Endodermal cell (in vitro differentiated cells): ENCODE measurements around the gene NLE1. TPM values are rescaled to one million over a fixed set of nuclear protein-coding genes. Genes with fewer than 3 reads are reported as not detected.

Experiments
- DNase-seq: peaks from one replicate; pipeline ENCODE4 v3.0.0-alpha.2; 2017
- H3K27ac ChIP-seq: 2 replicates; pipeline ENCODE4 v1.5.1; 2013; ENCODE audit warnings: mild to moderate bottlenecking, low read depth, low read length, moderate library complexity
- H3K27me3 ChIP-seq: 2 replicates; pipeline ENCODE4 v1.6.1; 2013; ENCODE audit warnings: mild to moderate bottlenecking, low read length, moderate library complexity; ENCODE audit not compliant: insufficient read depth, control insufficient read depth, poor library complexity, severe bottlenecking
- H3K36me3 ChIP-seq: 2 replicates; pipeline ENCODE4 v1.7.0; 2013; ENCODE audit warnings: mild to moderate bottlenecking, low read length, moderate library complexity; ENCODE audit not compliant: control insufficient read depth, insufficient read depth
- H3K4me1 ChIP-seq: one replicate; pipeline ENCODE4 v1.7.0; 2013; ENCODE audit warnings: low read length; ENCODE audit not compliant: control insufficient read depth, insufficient read depth
- H3K4me3 ChIP-seq: 2 replicates; pipeline ENCODE4 v1.5.1; 2013; ENCODE audit warnings: mild to moderate bottlenecking, low read length, moderate library complexity
- H3K9ac ChIP-seq: 2 replicates; pipeline ENCODE4 v1.6.1; 2013; ENCODE audit warnings: mild to moderate bottlenecking, low read length, moderate library complexity; ENCODE audit not compliant: poor library complexity, severe bottlenecking; ENCODE audit errors: extremely low read depth
- H3K9me3 ChIP-seq: 2 replicates; pipeline ENCODE4 v1.6.1; 2013; ENCODE audit warnings: mild to moderate bottlenecking, low read length, moderate library complexity; ENCODE audit not compliant: control insufficient read depth
- H3K27ac Mint-ChIP-seq: 2 replicates; pipeline ENCODE4 v1.8.0; 2020; ENCODE audit warnings: mixed read lengths
- H3K27me3 Mint-ChIP-seq: 2 replicates; pipeline ENCODE4 v1.8.0; 2021; ENCODE audit warnings: mild to moderate bottlenecking, mixed read lengths; ENCODE audit not compliant: insufficient read depth
- H3K36me3 Mint-ChIP-seq: 2 replicates; pipeline ENCODE4 v1.8.0; 2020; ENCODE audit warnings: low read depth, mixed read lengths
- H3K4me1 Mint-ChIP-seq: 2 replicates; pipeline ENCODE4 v1.8.0; 2020; ENCODE audit warnings: mixed read lengths
- H3K4me3 Mint-ChIP-seq: 2 replicates; pipeline ENCODE4 v1.8.0; 2020; ENCODE audit warnings: mild to moderate bottlenecking, moderate library complexity, mixed read lengths
- H3K9me3 Mint-ChIP-seq: 2 replicates; pipeline ENCODE4 v1.8.0; 2020; ENCODE audit warnings: mild to moderate bottlenecking, mixed read lengths
- WGBS, 2 experiments: methylation state at CpG; one replicate each; pipeline versions ENCODE4 v1.1.5 to v1.1.7; 2013; ENCODE audit warnings: missing lambda C conversion rate in 2 of 2, mixed read lengths in 1 of 2; ENCODE audit not compliant: insufficient coverage in 1 of 2, insufficient read length in 1 of 2; 5-methylcytosine and 5-hydroxymethylcytosine counted together
- total RNA-seq, 2 donors: library from RNA; stranded (reverse); fragmentation: NEBNext Ultra II Directional in 1 of 2; extraction: Animal tissue kit (Norgen Biotek cat#: 25700) in 1 of 2; gene quantifications; 2 replicates in 1 of 2; 3 replicates in 1 of 2; pipeline ENCODE4 v1.2.1, GENCODE V29; 2021
- TF ChIP-seq, protein P1 (sequence below): fragments of 200-600 bp; sonication (generic); conservative IDR thresholded peaks from 2 replicates; pipeline ENCODE4 v1.5.0; 2021; ENCODE audit warnings: antibody characterized with exemption, mild to moderate bottlenecking

NLE1 gene
- total RNA-seq, 2 donors from 2014 or later: 20.7 to 26.9 TPM

DNA sequence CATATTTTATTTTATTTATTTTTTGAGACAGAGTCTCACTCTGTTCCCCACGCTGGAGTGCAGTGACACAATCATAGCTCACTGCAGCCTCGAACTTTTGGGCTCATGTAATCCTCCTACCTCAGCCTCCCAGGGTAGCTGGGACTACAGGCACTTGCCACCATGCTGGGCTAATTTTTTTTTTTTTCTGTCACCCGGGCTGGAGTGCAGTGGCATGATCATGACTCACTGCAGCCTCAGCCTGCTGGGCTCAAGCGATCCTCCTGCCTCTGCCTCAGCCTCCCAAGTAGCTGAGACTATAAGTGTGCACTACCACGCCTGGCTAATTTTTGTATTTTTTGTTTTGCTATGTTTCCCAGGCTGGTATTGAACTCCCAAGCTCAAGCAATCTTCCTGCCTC, 22.6 kb upstream of the NLE1 start:
- TF ChIP-seq, protein P1, sequence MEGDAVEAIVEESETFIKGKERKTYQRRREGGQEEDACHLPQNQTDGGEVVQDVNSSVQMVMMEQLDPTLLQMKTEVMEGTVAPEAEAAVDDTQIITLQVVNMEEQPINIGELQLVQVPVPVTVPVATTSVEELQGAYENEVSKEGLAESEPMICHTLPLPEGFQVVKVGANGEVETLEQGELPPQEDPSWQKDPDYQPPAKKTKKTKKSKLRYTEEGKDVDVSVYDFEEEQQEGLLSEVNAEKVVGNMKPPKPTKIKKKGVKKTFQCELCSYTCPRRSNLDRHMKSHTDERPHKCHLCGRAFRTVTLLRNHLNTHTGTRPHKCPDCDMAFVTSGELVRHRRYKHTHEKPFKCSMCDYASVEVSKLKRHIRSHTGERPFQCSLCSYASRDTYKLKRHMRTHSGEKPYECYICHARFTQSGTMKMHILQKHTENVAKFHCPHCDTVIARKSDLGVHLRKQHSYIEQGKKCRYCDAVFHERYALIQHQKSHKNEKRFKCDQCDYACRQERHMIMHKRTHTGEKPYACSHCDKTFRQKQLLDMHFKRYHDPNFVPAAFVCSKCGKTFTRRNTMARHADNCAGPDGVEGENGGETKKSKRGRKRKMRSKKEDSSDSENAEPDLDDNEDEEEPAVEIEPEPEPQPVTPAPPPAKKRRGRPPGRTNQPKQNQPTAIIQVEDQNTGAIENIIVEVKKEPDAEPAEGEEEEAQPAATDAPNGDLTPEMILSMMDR: no peak
- H3K9me3 Mint-ChIP-seq: no peaks in the 10 kb centered on the region
- no peak overlapping the region for H3K27ac Mint-ChIP-seq
- WGBS, 2 experiments: 65 to 77% methylated on average over 2 to 5 of the region's 5 CpGs
- H3K4me1 Mint-ChIP-seq: no peaks in the 10 kb centered on the region
- Histone ChIP-seq H3K4me1 (no peaks in the 10 kb centered on the region), H3K27me3 (no peaks in the 10 kb centered on the region), H3K27ac (no peak overlapping the region), H3K4me3 (no peak overlapping the region), H3K9me3 (no peaks in the 10 kb centered on the region), H3K36me3 (no peaks in the 10 kb centered on the region), H3K9ac (no peak overlapping the region)
- DNase-seq: no peak
- H3K4me3 Mint-ChIP-seq: no peak overlapping the region
- no peaks in the 10 kb centered on the region for H3K27me3 Mint-ChIP-seq
- no peaks in the 10 kb centered on the region for H3K36me3 Mint-ChIP-seq

DNA sequence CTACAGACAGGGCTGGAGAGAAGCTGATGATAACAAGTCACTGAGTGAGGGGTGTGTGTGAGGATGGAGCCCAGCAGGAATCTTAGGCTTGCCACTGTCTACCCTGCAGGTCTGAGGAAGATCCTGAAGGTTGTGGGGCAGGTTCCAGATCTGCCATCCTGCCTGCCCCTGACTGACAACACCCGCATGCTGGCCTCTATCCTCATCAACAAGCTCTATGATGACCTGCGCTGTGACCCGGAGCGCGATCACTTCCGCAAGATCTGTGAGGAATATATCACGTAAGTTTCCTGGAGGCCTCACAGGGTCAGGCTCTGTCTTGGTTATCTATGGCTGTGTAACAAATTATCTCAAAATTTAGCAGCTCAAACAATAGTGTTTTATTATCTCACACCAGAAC, 21.8 kb upstream of the NLE1 start:
- Histone ChIP-seq H3K4me3 (no peak overlapping the region), H3K9ac (no peak overlapping the region), H3K9me3 (no peaks in the 10 kb centered on the region), H3K36me3 (no peaks in the 10 kb centered on the region), H3K27me3 (no peaks in the 10 kb centered on the region), H3K4me1 (no peaks in the 10 kb centered on the region), H3K27ac (no peak overlapping the region)
- Mint-ChIP-seq H3K4me3 (no peak overlapping the region), H3K27me3 (no peaks in the 10 kb centered on the region), H3K9me3 (no peaks in the 10 kb centered on the region), H3K4me1 (no peaks in the 10 kb centered on the region), H3K36me3 (no peaks in the 10 kb centered on the region), H3K27ac (no peak overlapping the region)
- TF ChIP-seq, protein P1: no peak
- no peak for DNase-seq
- WGBS, 2 experiments: 94 to 95% methylated on average over 6 to 7 of the region's 7 CpGs

DNA sequence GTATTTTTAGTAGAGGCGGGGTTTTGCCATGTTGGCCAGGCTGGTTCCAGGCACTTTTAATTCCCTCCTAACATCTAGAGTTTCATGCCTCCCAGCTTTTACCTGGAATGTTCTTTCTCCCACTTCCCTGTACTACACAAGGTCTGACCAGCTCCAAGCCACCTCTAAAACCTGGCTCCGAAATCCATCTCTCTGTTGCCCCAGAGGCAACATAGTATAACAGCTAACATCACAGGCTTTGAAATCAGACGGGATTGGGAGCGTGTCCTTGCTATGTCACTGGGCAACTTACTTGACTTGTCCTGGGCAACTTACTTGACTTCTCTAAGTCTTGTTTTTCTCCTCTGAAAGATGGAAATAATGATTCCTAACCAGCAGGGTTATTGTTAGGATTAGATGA, 20.7 kb upstream of the NLE1 start:
- no peaks in the 10 kb centered on the region for H3K9me3 ChIP-seq
- H3K9me3 Mint-ChIP-seq: no peaks in the 10 kb centered on the region
- TF ChIP-seq, protein P1: no peak
- H3K4me3 Mint-ChIP-seq: no peak overlapping the region
- H3K4me1 Mint-ChIP-seq: no peaks in the 10 kb centered on the region
- H3K27ac Mint-ChIP-seq: no peak overlapping the region
- H3K36me3 Mint-ChIP-seq: no peaks in the 10 kb centered on the region
- WGBS, 2 experiments: 88 to 92% methylated on average over 2 to 4 of the region's 4 CpGs
- H3K9ac ChIP-seq: no peak overlapping the region
- no peaks in the 10 kb centered on the region for H3K27me3 Mint-ChIP-seq
- H3K36me3 ChIP-seq: no peaks in the 10 kb centered on the region
- DNase-seq: no peak
- H3K4me1 ChIP-seq: no peaks in the 10 kb centered on the region
- H3K4me3 ChIP-seq: no peak overlapping the region
- H3K27ac ChIP-seq: no peak overlapping the region
- H3K27me3 ChIP-seq: no peaks in the 10 kb centered on the region
